ENCODE results near the gene LURAP1L.

The LURAP1L gene

DNA sequence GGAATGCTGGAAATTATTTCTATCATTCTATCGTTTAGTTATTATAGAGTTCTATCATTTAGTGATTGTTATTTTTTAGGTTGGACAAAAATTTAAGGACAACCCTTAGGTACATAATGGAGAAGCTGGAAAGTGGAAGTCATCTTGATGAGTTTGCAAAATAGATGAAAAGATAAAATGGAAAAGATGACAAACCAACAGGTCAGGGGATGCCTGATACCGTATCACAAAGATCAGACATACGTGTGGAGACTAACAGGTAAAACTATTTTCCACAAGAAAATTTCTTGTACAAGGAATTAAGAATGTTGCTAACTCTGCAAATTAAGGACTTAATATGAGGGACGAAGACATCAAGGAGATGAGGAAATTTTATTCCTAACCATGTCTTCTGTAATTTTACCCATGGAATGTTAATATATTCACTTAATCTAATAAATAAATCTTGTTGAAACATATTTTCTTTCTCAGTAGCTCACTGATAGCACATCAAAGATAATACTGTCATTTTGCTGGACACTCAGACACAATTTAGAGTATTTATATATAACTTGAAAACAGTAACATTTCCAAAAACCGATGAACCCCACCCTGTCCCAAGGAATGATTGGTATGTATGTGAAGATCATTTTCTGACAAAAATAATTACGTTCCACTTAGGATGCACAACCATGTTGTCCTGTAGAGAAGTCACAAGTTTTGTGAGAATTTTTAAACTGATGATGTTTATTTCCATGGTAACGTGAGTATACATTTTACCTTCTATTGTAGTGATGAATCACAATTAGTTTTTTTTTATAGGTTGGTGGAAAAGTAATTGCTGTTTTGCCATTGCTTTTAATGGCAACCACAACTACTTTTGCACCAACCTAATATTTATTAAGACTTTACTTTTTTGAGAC is 2.6 kb downstream of the LURAP1L start:
- DNase-seq, result no peak

DNA sequence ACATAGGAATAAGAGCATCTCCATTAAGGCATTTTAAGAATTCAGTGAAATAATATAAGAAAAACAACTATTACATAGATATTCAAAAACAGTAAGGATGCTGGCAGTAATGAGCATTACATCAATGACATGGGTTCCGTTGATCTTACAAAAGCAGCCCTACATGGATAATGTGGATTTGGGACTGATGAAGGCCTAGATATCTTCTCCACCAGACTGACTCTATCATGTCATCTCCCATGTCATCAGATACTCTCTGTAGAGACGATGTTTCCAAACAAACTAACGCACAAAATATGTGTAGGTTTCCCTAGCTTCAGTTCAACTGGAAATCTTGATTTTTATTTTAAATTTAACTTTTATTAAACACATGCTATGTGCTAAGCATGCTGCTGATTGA is 3.6 kb downstream of the LURAP1L start:
- no peak for DNase-seq

DNA sequence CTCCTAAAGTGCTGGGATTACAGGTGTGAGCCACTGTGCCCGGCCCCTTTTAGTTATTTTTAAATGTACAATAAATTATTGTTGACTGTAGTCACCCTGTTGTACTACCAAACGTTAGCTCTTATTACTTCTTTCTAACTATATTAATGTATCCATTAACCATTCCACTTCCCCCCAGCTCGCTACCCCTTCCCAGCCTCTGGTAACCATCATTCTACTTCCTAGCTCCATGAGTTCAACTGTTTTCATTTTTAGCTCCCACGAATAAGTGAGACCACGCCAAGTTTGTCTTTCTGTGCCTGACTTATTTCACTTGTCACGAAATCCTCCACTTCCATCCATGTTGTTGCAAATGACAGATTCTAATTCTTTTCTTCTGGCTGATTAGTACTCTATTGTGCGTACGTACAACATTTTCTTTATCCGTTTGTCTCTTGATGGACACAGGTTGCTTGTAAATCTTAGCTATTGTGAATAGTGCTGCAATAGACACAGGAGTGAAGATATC is 6.5 kb downstream of the LURAP1L start:
- no peak for DNase-seq

DNA sequence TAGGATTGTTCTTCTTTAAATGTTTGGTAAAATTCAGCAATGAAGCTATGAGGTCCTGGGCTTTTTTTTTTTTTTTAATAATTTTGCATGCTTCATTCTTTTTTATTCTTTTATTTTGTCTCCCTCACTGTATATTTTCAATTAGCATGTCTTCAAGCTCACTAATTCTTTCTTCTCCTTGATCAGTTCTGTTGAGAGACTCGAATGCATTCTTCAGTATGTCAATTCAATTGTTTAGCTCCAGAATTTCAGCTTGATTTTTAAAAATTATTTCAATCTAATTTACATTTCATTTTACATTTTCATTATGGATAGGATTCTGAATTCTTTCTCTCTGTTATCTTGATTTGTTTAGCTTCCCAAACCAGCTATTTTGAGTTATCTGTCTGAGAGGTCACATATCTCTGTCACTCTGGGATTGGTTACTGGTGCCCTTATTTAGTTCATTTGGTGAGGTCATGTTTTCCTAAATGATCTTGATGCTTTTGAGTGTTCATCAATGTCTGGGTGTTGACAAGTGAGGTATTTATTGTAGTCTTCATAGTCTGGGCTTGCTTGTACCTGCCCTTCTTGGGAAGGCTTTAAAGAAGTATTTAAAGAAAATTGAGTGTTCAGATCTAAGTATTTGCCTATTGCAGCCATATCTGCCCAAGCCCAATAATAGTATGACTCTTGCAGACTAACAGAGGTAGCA is 9.1 kb downstream of the LURAP1L start:
- no peak for DNase-seq

DNA sequence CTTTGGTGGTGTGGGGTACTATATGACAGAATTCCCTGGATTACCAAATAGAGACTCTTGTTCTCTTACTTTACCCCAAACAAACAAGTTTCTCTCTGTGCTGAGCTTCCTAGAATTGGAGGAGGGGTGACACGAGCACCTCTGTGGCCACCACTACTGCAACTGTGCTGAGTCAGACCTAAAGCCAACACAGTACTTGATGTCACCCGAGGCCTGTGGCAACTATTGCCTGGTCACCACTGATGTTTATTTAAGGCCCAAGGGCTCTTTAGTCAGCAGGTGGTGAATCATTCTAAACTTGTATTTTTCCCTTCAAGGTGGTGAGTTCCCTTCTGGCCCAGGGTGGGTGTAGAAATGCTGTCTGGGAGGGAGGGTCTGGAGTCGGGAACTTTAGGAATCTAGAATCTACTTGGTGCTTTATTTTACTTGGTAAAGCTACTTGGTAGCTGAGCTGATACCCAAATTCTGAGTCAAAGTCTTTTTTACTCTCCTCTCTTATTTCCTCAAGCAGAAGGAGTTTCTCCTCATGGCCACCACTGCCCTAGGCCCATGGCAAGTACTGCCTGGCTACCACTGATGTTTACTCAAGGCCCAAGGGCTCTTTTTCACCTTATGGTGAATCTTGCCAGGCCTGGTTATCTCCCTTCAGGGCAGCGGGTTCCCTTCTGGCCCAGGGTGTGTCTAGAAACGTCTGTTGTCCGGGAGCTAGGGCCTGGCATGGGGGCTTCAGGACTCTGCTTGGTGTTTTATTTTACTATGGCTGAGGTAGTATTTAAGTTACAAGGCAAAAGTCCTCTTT is 9.8 kb downstream of the LURAP1L start:
- no peak for DNase-seq

DNA sequence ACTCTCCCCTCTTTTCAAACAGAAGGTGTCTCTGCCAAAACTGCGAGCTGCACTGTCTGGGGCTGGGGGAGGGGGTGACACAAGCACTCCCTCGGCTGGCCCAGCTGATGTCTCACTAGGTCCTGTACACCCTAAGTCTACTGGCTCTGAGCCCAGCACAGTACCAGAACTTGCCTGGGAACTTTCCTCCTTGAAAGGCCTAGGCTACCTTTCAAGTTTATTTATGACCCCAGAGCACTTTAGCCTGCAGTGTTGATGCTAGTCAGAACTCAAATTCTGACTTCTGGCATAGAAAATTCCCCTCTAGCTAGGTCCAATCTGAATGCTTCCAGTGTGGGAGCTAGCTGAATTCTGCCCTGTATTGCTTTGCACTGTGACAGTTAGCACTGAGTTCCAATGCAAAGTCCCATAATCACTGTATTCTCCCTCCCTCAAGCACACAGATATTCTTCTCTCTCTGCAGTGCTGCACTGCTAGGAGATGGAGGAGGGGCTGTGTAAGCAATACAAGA is 10.5 kb downstream of the LURAP1L start:
- DNase-seq, result no peak

DNA sequence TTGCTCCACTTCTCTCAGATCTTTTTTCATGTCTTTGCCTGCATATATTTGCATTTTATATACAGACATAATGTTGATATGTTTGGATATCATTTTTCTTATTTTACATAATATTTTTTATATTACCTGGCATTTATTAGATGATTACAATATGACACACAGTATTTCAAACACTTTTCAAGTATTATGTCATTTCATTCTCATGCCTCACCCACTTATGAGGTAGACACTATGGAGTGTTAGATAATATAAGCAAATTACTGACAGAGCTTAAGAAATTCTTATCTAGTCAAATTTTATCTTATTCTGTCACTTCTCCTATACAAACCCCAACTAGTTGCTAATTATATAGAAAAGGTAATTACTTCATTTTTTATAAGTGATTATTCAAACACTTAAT is 11.1 kb downstream of the LURAP1L start:
- no peak for DNase-seq

DNA sequence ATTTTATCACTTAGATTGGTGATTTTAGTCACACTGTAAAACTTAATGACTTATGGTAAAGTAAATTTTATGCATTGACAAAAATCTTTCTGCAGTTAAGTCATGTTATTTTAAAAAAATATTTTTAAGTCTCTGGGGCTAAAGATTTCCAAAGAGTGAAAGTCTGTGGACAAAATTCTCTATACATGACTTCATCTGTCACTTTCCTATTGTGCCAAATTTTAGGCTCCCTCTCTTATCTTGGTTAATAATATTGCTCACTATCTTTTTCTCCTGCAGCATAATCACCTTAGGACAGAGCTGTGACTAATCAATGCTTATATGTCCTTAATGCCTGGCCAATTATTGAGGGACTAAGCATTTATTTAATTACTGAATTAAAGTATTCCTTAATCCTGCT is 15.2 kb downstream of the LURAP1L start:
- no peak for DNase-seq

DNA sequence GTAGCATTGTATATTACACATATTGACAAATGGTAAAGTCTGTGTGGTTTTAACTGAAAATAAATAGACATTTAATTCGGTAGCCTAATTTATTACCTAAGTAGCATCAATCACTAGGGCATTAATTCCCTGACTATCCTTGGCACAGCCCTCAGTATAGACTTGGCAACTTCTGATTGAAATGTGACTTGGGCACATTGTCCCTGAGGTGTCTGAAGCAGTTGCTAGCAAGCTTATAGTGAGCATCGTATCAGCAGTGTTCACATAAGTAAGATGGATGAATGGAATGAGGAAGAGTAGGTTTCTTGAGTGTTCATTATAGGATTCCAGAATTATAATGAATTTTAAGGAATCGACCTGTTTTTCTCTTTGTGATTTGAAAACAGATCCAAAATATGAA is 16.1 kb downstream of the LURAP1L start:
- DNase-seq, result no peak

DNA sequence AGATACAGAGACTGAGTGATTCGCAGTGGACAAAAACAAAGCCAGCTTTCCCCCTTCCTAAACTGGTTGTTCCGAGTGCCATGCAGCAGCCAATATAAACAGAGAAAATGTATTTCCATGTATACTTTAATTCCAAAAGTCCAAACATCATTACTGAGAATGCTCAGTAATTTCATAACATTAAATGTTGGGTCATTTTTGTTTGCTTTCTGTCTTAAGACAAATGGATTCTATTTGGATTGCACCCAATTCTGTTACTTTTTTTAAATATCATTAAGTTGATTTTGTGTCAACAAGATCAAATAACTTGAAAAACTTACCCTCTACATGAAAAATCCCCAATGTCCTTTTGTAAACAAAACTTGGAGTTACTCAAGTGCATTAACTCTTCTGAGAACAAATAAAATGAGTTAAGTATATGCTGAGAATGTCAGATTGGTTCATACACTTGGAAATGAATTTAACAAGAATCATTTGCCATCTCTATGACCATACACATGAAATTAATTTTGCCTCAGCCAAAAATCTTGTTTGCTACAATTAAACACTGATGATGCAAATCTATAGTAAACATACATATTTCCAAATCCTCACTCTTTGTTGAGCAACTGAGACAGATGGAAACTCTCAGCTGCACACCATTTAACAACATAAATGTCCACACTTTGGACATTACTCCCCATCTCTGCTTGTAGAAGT is 19.4 kb downstream of the LURAP1L start:
- no peak for DNase-seq

DNA sequence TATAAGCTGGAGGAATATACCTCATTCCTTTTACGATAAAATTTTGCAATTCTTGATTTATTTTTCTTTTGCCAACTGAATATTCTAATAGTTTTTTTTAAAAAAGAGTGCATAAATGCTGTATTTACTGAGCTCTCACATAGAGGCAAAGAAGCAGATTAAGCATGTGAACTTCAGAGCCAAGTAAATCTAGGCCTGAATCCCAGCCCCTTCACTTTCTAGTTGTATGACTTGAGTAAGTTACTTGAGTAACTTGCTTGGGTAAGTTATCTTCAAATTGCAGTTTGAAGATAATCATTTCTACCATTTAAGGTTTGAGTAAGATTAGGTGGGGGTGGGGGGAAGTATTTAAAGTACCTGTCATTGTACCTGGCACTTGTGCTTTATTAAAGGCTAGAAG is 21.8 kb downstream of the LURAP1L start:
- no peak for DNase-seq

DNA sequence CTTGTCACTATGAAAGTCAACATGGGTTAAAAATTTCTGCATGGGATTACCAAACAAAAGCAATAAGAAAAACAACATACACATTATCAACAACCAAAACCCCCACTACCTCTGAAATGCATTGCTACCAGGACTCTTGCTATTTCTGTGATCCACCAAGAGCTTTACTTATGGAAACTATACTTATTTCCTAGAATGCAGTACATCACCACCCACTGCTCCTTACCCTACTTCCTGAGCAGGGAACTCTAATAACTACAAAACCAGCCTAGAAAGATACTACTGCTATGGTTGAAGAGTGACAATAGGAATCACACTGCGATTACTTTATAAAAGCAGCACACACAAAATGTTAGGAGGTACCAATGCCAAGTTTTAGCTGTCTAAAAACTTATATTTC is 22.2 kb downstream of the LURAP1L start:
- DNase-seq, result no peak

DNA sequence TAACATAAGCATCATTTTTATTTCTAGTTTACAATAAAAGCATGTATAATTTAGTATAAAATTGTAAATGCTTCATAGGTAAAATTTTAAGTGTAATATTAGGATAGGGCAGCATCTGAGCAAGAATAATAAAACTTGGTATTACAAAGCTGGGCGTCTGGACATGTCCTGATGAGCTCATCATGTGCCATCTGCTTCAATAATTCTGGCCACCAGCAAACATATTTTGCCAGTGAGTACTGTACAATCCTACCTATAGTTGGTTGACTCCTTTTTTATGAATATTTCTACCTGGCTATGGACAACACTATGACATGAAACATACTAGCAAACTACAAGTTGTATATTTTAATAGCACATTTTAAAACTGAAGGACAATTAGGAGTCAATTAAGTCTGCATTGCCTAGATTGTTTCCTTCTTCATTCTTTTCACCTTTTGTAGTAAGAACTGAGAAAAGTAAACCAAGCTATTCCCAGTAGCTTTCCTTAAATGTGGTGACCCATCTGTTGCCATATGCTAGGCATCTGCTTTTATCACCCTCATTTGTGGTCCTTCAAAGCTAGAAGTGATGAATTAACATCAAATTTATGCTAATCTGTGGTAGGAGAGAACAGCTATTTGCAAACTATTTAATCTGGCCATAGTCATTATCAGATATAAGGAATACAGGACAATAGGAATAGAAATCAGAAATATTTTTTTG is 23.4 kb downstream of the LURAP1L start:
- DNase-seq, result no peak

DNA sequence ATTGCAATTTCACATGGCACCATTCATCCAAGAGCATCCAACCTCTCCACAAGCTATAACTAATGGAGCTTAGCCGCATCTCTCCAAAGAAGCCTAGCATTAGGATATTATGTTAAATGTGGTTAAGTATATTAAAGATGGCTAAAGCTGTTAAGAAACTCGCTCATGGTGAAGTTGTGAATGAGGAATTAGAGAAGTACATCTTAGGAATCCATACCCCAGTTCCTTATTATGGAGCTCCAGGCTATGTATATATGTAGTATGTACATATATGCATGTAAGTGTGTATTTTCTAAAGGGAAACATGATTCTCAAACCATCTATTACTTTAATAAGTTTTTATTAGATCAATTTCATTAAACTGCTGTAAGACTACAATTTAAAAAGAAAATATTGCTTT is 26.4 kb downstream of the LURAP1L start:
- no peak for DNase-seq

DNA sequence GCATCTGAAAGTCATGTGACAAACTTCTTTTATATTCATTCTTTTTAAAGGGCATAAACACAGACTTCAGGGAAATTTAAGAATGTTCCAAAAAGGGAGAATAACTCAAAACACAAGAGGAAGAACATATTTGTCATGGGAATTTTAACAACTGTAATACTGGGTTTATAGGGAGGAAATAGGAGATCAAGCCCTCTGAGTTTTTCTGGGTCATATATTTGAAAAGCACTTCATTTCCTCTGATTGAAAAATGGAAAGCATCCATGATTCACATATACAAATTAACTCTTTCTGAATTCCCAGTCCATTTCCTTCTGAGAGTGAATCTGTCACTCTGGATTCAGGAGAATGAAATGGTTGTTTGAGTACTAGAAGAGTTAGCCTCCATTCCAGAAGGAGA is 26.8 kb downstream of the LURAP1L start:
- no peak for DNase-seq

DNA sequence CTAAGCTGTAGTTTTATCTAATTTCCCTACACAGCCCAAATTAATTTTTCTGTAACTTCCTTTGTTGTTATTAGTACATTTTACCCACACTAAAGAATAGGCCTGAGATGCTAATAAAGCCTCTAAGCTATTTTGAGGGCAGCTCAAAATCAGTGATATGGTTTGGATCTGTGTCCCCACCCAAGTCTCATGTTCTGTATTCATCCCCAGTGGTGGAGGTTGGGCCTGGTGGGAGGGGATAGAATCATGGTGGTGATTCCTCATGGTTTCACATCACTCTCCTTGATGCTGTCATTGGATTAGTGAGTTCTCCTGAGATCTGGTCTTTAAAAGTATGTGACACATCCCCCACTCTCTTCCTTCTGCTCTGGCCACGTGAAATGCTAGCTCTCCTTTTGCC is 27.3 kb downstream of the LURAP1L start:
- no peak for DNase-seq

DNA sequence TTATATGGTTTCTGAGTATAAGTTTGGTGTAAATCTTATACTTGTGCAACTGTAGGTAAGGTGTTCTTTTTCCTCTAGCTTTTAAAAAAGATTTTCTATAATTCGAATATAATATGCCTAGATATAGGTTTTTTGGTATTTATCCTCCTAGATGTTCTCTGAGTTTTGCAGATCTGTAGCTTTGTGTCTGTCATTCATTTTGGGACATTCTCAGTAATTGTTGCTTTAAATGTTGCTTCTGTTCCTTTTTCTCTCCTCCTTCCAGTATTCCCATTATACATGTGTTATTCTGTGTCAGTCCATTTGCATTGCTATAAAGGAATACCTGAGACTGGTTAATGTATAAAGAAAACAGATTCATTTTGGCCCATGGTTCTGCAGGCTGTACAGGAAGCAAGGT is 33.7 kb downstream of the LURAP1L start:
- DNase-seq, result no peak

DNA sequence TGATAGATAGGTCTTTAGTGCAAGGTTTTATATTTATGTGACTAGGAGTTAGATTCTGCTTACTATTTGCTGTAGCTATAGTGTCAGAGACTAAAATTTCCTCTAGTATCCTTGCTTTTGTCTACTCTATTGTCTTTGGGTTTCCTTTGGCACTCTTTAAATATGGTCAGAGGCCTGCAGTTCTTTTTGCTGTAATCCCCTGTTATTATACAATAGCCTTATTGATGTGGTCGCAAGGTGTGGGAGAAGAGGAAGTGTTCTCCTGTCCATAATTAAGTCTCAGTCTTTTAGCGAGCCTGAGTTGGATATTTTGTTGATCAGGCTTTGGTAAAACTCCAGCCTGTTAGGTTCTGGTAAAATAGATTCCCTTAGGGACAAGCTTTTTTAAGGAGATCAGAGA is 34.9 kb downstream of the LURAP1L start:
- DNase-seq, result no peak

DNA sequence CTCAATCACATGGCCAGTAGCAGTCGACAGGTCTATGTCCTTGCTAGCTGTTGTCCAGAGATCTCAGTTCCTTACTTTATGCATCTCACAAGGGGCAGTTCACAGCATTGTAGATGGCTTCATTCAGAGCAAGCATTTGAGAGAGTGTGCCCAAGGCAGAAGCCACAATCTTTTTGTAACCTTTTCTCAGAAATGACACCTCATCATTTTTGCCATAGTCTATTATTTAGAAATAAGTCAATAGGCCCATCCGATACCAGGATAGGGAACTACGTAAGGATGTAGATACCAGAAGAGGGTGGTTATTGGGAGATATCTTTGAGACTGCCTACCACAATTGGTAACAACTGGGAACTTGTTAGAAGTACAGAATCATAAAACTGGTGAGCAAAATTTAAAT is 37.1 kb downstream of the LURAP1L start:
- DNase-seq, result no peak

DNA sequence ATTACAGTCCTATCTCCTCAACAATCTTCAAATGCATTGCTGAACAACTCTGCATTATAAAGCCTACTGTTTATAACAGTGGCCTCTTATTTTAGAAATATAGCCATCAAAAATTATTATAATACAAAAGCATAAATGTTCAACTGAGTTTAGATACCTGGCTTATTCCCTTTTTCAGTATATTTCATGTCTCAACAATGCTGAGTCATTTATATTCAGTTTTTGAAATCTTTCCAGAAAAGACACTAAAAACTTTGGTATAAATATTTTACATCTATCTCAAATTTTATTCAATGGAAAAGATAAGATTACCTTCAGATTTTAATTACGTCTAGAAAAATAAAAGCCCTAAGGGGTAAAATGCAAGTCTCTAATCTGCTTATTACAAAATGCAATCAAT is 37.9 kb downstream of the LURAP1L start:
- DNase-seq, result no peak

DNA sequence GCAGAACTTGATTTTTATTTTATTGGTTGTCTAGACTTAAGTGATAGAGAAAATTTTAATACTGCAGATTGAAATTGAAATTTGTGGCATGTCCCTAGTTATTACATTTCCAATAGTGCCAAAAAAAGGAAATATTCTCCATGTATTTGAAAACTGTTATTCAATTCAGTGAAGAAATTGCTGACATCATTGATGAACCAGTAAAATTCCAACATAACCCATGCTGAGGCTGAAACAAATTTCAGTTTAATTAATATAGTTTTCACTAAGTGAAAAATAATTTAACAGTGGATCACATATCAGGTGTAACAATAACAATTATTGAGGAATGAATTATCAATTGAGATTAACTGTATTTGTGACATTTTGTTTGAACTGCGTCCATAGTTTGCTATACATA is 38.7 kb downstream of the LURAP1L start:
- DNase-seq, result no peak
